ENCODE measurements around the gene LRRN2. TPM values are rescaled to one million over a fixed set of nuclear protein-coding genes. Genes with fewer than 3 reads are reported as not detected.

Gene LRRN2
- total RNA-seq, 1 experiment from 2014 or later: 5.8 TPM

DNA sequence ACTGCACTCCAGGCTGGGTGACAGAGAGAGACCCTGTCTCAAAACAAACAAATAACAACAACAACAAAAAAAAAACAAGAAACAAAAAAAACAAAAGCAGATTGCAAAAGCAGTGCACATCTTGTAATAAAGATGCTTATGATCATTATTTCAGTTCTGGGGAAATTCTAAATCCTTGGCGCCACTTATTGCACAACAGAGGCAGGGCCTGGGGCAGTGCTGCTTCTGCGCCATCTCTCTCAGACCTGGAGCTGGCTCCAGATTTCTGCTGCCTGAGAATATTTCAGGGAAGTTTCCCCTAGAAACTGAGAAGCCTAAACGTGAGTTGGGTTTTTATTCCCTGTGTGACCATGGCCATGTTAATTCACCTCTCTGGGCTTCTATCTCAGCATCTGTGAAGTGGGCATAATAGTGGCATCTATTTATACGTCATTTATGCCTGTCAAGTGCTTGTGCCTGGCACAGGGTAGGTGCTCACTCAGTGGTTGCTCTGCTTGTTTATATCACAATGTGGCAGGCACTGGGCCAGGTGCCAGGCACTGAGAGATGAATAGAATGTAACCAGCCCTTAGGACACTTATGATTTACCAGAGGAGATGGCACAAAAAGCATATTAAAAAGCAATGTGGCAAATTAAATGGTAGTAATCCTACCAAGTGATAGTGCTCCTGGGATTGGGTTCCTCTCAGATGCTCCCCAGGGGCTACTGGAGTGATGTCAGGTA is 101.5 kb downstream of the LRRN2 start:
- H2BK5ac ChIP-seq (ENCODE audit: insufficient read length, low read length): no peak overlapping the region
- no peak overlapping the region for H3K56ac ChIP-seq (ENCODE audit: insufficient read length, low read depth, low read length)
- no peak overlapping the region for H3K4ac ChIP-seq (ENCODE audit: low read depth, low read length)
- Mint-ChIP-seq H3K9me3 (no peaks in the 10 kb centered on the region; a peak in 2 of 5 replicates), H3K4me1 (peaks cover 28 to 40% of the 10 kb centered on the region in 2 experiments), H3K27me3 (ENCODE audit: low read depth) (peaks cover 8% of the 10 kb centered on the region), H3K4me3 (no peak overlapping the region), H3K27ac (no peak overlapping the region), H3K36me3 (ENCODE audit: insufficient read depth in 1 of 3, low read depth in 3 of 3) (no peaks in the 10 kb centered on the region)
- no peak for TF ChIP-seq CTCF (conservative IDR thresholded peaks at IDR 0.05)
- H3K9ac ChIP-seq (ENCODE audit: extremely low read depth, insufficient read length, low read length): no peak overlapping the region
- no peak for DNase-seq
- no peak overlapping the region for H2BK20ac ChIP-seq (ENCODE audit: low read depth, low read length, poor library complexity, severe bottlenecking)
- H3K14ac ChIP-seq (ENCODE audit: insufficient read depth, low read length): no peak overlapping the region
- no peak overlapping the region for H2BK12ac ChIP-seq (ENCODE audit: insufficient read length, low read depth, low read length)
- no peak overlapping the region for H4K5ac ChIP-seq (ENCODE audit: insufficient read length, low read depth, low read length)
- no peak overlapping the region for H3T11ph ChIP-seq (ENCODE audit: low read length)
- no peak overlapping the region for H2AFZ ChIP-seq (ENCODE audit: low read length)
- no peak overlapping the region for H2AK5ac ChIP-seq (ENCODE audit: insufficient read length, low read length)
- H3K4me2 ChIP-seq (ENCODE audit: insufficient read depth, insufficient read length, low read length): no peak overlapping the region
- H2BK120ac ChIP-seq (ENCODE audit: low read depth, low read length, poor library complexity, severe bottlenecking): no peak overlapping the region
- no peaks in the 10 kb centered on the region for H3K23me2 ChIP-seq (ENCODE audit: insufficient read length, low read depth, low read length, poor library complexity, severe bottlenecking)
- no CpG with 5 or more reads among the region's 4 CpGs for WGBS (ENCODE audit: extremely low coverage, insufficient read length, low lambda C conversion rate)
- no peak overlapping the region for H3K27ac ChIP-seq (ENCODE audit: insufficient read length, low read depth, low read length)
- H2BK15ac ChIP-seq (ENCODE audit: low read depth, low read length): no peak overlapping the region
- H4K91ac ChIP-seq (ENCODE audit: insufficient read length, low read depth, low read length): no peak overlapping the region
- H3K23ac ChIP-seq (ENCODE audit: insufficient read length, low read depth, low read length): no peak overlapping the region
- peaks cover 8% of the 10 kb centered on the region for H3K4me1 ChIP-seq (ENCODE audit: insufficient read depth, low read length)
- no peaks in the 10 kb centered on the region for H3K9me3 ChIP-seq (ENCODE audit: control insufficient read depth, low read depth, low read length)
- H3K18ac ChIP-seq (ENCODE audit: insufficient read length, low read depth, low read length): no peak overlapping the region
- H3K27me3 ChIP-seq (ENCODE audit: insufficient read depth, low read length): peaks cover 2% of the 10 kb centered on the region; the same call in 1 of the 2 replicates
- no peaks in the 10 kb centered on the region for H3K79me2 ChIP-seq (ENCODE audit: insufficient read depth, low read length)
- H4K8ac ChIP-seq (replicated peaks; ENCODE audit: insufficient read length, low read depth, low read length): no peak overlapping the region
- H3K79me1 ChIP-seq (ENCODE audit: insufficient read depth, low read depth, low read length, poor library complexity, severe bottlenecking): no peaks in the 10 kb centered on the region
- no peaks in the 10 kb centered on the region for H4K20me1 ChIP-seq (ENCODE audit: control insufficient read depth, insufficient read depth, insufficient read length)
